BJ (cell line): ENCODE measurements around the gene ARF5. TPM values are rescaled to one million over a fixed set of nuclear protein-coding genes. Genes with fewer than 3 reads are reported as not detected.
A peak's percentile ranks its signal among the peaks of the same experiment; 100 is the strongest.

Experiments used
- CTCF ChIA-PET: fragments of 350-600 bp; formaldehyde crosslinking; extraction: SDS; loops from one replicate; lab custom pipeline; 2021; ENCODE audit warnings: antibody characterized with exemption, inconsistent platforms; lab: Yijun Ruan, JAX
- POLR2A ChIA-PET: fragments of 300-600 bp; sonication (Branson Sonifier 250); formaldehyde crosslinking; extraction: SDS; loops from one replicate; lab custom pipeline; 2021; ENCODE audit warnings: antibody characterized with exemption; lab: Charles Lee
- DNase-seq: peaks from one replicate; pipeline ENCODE4 v3.0.0-alpha.2; 2011; ENCODE audit warnings: low read depth
- H3K27me3 ChIP-seq: 2 replicates; pipeline ENCODE4 v1.6.0; 2011; ENCODE audit warnings: low read length; ENCODE audit not compliant: control insufficient read depth, insufficient read depth
- H3K36me3 ChIP-seq: 2 replicates; pipeline ENCODE4 v1.5.1; 2011; ENCODE audit warnings: low read length; ENCODE audit not compliant: control insufficient read depth, insufficient read depth
- H3K4me3 ChIP-seq: 2 replicates; pipeline ENCODE4 v1.5.1; 2011; ENCODE audit warnings: low read depth, mild to moderate bottlenecking, control low read depth, low read length
- CTCF ChIP-seq: IDR thresholded peaks from 2 replicates; pipeline ENCODE4 v1.5.1; 2011; ENCODE audit warnings: low read depth, mild to moderate bottlenecking, control low read depth, inconsistent platforms, low read length, moderate library complexity; ENCODE audit not compliant: insufficient read depth
- polyA plus RNA-seq: library from polyadenylated mRNA; depleted of rRNA; stranded (reverse); fragments of >200 nt; gene quantifications from 2 replicates; pipeline ENCODE4 v1.2.3, GENCODE V29; 2011

The ARF5 gene
- polyA plus RNA-seq, 1 experiment: 208 TPM

- Histone ChIP-seq H3K4me3 (peak overlapping the region; percentile 63), H3K27me3 (no peaks in the 10 kb centered on the region), H3K36me3 (peaks cover 15% of the 10 kb centered on the region)
- no peak for DNase-seq
- no peak for TF ChIP-seq CTCF
- CTCF ChIA-PET: interaction anchor here (1.3 to 2.0 kb wide), 2 partner anchors 468 to 622 kb away, joined by 3 to 8 read pairs; no protein-coding TSS in a partner anchor
- POLR2A ChIA-PET: interaction anchor here (0.6 kb wide), 2 partner anchors 372 to 374 kb away, joined by 3 read pairs; no protein-coding TSS in a partner anchor
These were observed 570 bp upstream of the ARF5 start for GRCh38 chr7:127587663-127588018.

GRCh38 chr7:127588697-127589482 lies 679 bp downstream of the ARF5 start:
- peaks cover 11% of the 10 kb centered on the region for H3K36me3 ChIP-seq
- DNase-seq: no peak
- peak; percentile 80 for TF ChIP-seq CTCF
- CTCF ChIA-PET: interaction anchor here (0.6 to 2.0 kb wide), 16 partner anchors 10 to 756 kb away, joined by 3 to 12 read pairs (median 3); no protein-coding TSS in a partner anchor
- peak overlapping the region; percentile 63 for H3K4me3 ChIP-seq
- no peaks in the 10 kb centered on the region for H3K27me3 ChIP-seq
- POLR2A ChIA-PET: no interaction called here

GRCh38 chr7:127589896-127590295 lies 1.7 kb downstream of the ARF5 start:
- Histone ChIP-seq H3K4me3 (no peak overlapping the region), H3K36me3 (peaks cover 11% of the 10 kb centered on the region), H3K27me3 (no peaks in the 10 kb centered on the region)
- TF ChIP-seq CTCF: no peak
- POLR2A ChIA-PET: no interaction called here
- DNase-seq: no peak
- CTCF ChIA-PET: interaction anchor here (0.6 to 1.7 kb wide), 3 partner anchors 11 to 400 kb away, joined by 3 read pairs; no protein-coding TSS in a partner anchor

GRCh38 chr7:127591189-127591588 lies 3.0 kb downstream of the ARF5 start:
- peaks cover 11% of the 10 kb centered on the region for H3K36me3 ChIP-seq
- ChIA-PET CTCF (interaction anchor here (1.4 kb wide), 1 partner anchor 116 kb away, joined by 4 read pairs; no protein-coding TSS in a partner anchor), POLR2A (no interaction called here)
- no peak overlapping the region for H3K4me3 ChIP-seq
- no peaks in the 10 kb centered on the region for H3K27me3 ChIP-seq
- no peak for DNase-seq
- TF ChIP-seq CTCF: no peak

GRCh38 chr7:127591591-127591990 lies 3.4 kb downstream of the ARF5 start:
- H3K36me3 ChIP-seq: peaks cover 11% of the 10 kb centered on the region
- H3K4me3 ChIP-seq: no peak overlapping the region
- POLR2A ChIA-PET: no interaction called here
- DNase-seq: no peak
- CTCF ChIA-PET: interaction anchor here (1.4 kb wide), 1 partner anchor 116 kb away, joined by 4 read pairs; no protein-coding TSS in a partner anchor
- no peaks in the 10 kb centered on the region for H3K27me3 ChIP-seq
- no peak for TF ChIP-seq CTCF
